Large intestine (tissue), 3 donors: Measurements from ENCODE around the gene LNX2. TPM values are rescaled to one million over a fixed set of nuclear protein-coding genes. Genes with fewer than 3 reads are reported as not detected.

Experiments used
- DNase-seq, 2 donors: peaks; one replicate each; pipeline versions ENCODE4 v3.0.0 to v3.0.0-alpha.2; 2013
- H3K27ac ChIP-seq: one replicate; pipeline ENCODE4 v1.5.1; 2013; ENCODE audit warnings: low read length
- H3K27me3 ChIP-seq: 2 replicates; pipeline ENCODE4 v1.6.1; 2013; ENCODE audit warnings: low read length; ENCODE audit not compliant: control insufficient read depth, insufficient read depth
- H3K36me3 ChIP-seq: 2 replicates; pipeline ENCODE4 v1.6.1; 2013; ENCODE audit warnings: low read length; ENCODE audit not compliant: control insufficient read depth, insufficient read depth
- H3K4me1 ChIP-seq: one replicate; pipeline ENCODE4 v1.6.1; 2013; ENCODE audit warnings: low read length; ENCODE audit not compliant: control insufficient read depth, insufficient read depth
- H3K4me3 ChIP-seq: one replicate; pipeline ENCODE4 v1.5.1; 2013; ENCODE audit warnings: low read length
- H3K9me3 ChIP-seq: one replicate; pipeline ENCODE4 v1.6.1; 2013; ENCODE audit warnings: mild to moderate bottlenecking, low read depth, low read length, moderate library complexity; ENCODE audit not compliant: control insufficient read depth
- WGBS: methylation state at CpG from one replicate; pipeline ENCODE4 v1.1.5; 2013; ENCODE audit warnings: low lambda C conversion rate; ENCODE audit not compliant: insufficient coverage; 5-methylcytosine and 5-hydroxymethylcytosine counted together
- polyA plus RNA-seq: library from polyadenylated mRNA; unstranded; fragments of 120-200 nt; gene quantifications from one replicate; pipeline ENCODE4 v1.2.1, GENCODE V29; 2013

The LNX2 gene
- polyA plus RNA-seq, 1 donor, result 25.3 TPM

- Histone ChIP-seq H3K4me1 (peaks cover 26% of the 10 kb centered on the region), H3K36me3 (peaks cover 8% of the 10 kb centered on the region), H3K27ac (peak overlapping the region; percentile 100), H3K4me3 (peak overlapping the region; percentile 92), H3K9me3 (no peaks in the 10 kb centered on the region), H3K27me3 (no peaks in the 10 kb centered on the region)
- WGBS, result 80% methylated on average over 1 of the region's 10 CpGs
- DNase-seq, result peak in 1 of 2 donors; percentile 53
These were observed 1.1 kb downstream of the LNX2 start for GRCh38 chr13:27619093-27619727.

- no peak overlapping the region for H3K27ac ChIP-seq
- no peak for DNase-seq
- peaks cover under 1% of the 10 kb centered on the region for H3K36me3 ChIP-seq
- no peaks in the 10 kb centered on the region for H3K9me3 ChIP-seq
- no peak overlapping the region for H3K4me3 ChIP-seq
- 25% methylated on average over 2 of the region's 3 CpGs for WGBS
- H3K4me1 ChIP-seq, result peaks cover 21% of the 10 kb centered on the region
- H3K27me3 ChIP-seq, result no peaks in the 10 kb centered on the region
These were observed 2.4 kb downstream of the LNX2 start for GRCh38 chr13:27617881-27618321.

GRCh38 chr13:27613628-27614027 is 6.7 kb downstream of the LNX2 start:
- peak overlapping the region; percentile 51 for H3K27ac ChIP-seq
- no peaks in the 10 kb centered on the region for H3K27me3 ChIP-seq
- H3K36me3 ChIP-seq, result no peaks in the 10 kb centered on the region
- no peaks in the 10 kb centered on the region for H3K9me3 ChIP-seq
- peaks cover 22% of the 10 kb centered on the region for H3K4me1 ChIP-seq
- peak in 1 of 2 donors; percentile 63 for DNase-seq
- H3K4me3 ChIP-seq, result no peak overlapping the region
- WGBS, result 28% methylated on average over 5 of the region's 7 CpGs

- 23% methylated on average over 2 of the region's 4 CpGs for WGBS
- no peak overlapping the region for H3K4me3 ChIP-seq
- peak; percentile 73 to 85 for DNase-seq
- H3K27me3 ChIP-seq, result no peaks in the 10 kb centered on the region
- H3K36me3 ChIP-seq, result no peaks in the 10 kb centered on the region
- H3K4me1 ChIP-seq, result peaks cover 14% of the 10 kb centered on the region
- H3K9me3 ChIP-seq, result no peaks in the 10 kb centered on the region
- peak overlapping the region; percentile 54 for H3K27ac ChIP-seq
These were observed 13.2 kb downstream of the LNX2 start for GRCh38 chr13:27607125-27607524.

GRCh38 chr13:27605610-27606200 is 14.6 kb downstream of the LNX2 start:
- WGBS, result no CpG with 5 or more reads among the region's 2 CpGs
- peak overlapping the region; percentile 57 for H3K27ac ChIP-seq

GRCh38 chr13:27605099-27605498 is 15.2 kb downstream of the LNX2 start:
- H3K27me3 ChIP-seq, result no peaks in the 10 kb centered on the region
- no peaks in the 10 kb centered on the region for H3K36me3 ChIP-seq
- peak overlapping the region; percentile 57 for H3K27ac ChIP-seq
- peaks cover 13% of the 10 kb centered on the region for H3K4me1 ChIP-seq
- WGBS, result no CpG with 5 or more reads among the region's 3 CpGs
- no peak overlapping the region for H3K4me3 ChIP-seq
- H3K9me3 ChIP-seq, result no peaks in the 10 kb centered on the region
- peak in 1 of 2 donors; percentile 34 for DNase-seq

More at GRCh38 chr13:27605610-27606200, 14.6 kb downstream of the LNX2 start:
- Histone ChIP-seq H3K27me3 (no peaks in the 10 kb centered on the region), H3K4me1 (peaks cover 13% of the 10 kb centered on the region), H3K9me3 (no peaks in the 10 kb centered on the region), H3K4me3 (no peak overlapping the region), H3K36me3 (no peaks in the 10 kb centered on the region)
- DNase-seq, result peak in 1 of 2 donors; percentile 71

GRCh38 chr13:27601803-27602202 is 18.5 kb downstream of the LNX2 start:
- peaks cover 8% of the 10 kb centered on the region for H3K4me1 ChIP-seq
- no peaks in the 10 kb centered on the region for H3K36me3 ChIP-seq
- H3K27ac ChIP-seq, result no peak overlapping the region
- no peak for DNase-seq
- WGBS, result no CpG with 5 or more reads among the region's 2 CpGs
- no peaks in the 10 kb centered on the region for H3K9me3 ChIP-seq
- H3K27me3 ChIP-seq, result no peaks in the 10 kb centered on the region
- no peak overlapping the region for H3K4me3 ChIP-seq

GRCh38 chr13:27601208-27601607 is 19.1 kb downstream of the LNX2 start:
- Histone ChIP-seq H3K27me3 (no peaks in the 10 kb centered on the region), H3K4me1 (peaks cover 8% of the 10 kb centered on the region), H3K4me3 (no peak overlapping the region), H3K27ac (no peak overlapping the region), H3K9me3 (no peaks in the 10 kb centered on the region), H3K36me3 (no peaks in the 10 kb centered on the region)
- no CpG with 5 or more reads among the region's 2 CpGs for WGBS
- DNase-seq, result no peak

- no peaks in the 10 kb centered on the region for H3K9me3 ChIP-seq
- no peak overlapping the region for H3K27ac ChIP-seq
- no peak for DNase-seq
- no CpG with 5 or more reads among the region's 1 CpG for WGBS
- no peaks in the 10 kb centered on the region for H3K27me3 ChIP-seq
- H3K36me3 ChIP-seq, result no peaks in the 10 kb centered on the region
- H3K4me1 ChIP-seq, result peaks cover 6% of the 10 kb centered on the region
- no peak overlapping the region for H3K4me3 ChIP-seq
These were observed 19.6 kb downstream of the LNX2 start for GRCh38 chr13:27600711-27601110.

GRCh38 chr13:27599845-27600553 is 20.3 kb downstream of the LNX2 start:
- peaks cover 7% of the 10 kb centered on the region for H3K4me1 ChIP-seq
- H3K27me3 ChIP-seq, result no peaks in the 10 kb centered on the region
- WGBS, result 92% methylated on average over 2 of the region's 5 CpGs
- H3K4me3 ChIP-seq, result no peak overlapping the region
- H3K9me3 ChIP-seq, result no peaks in the 10 kb centered on the region
- H3K27ac ChIP-seq, result no peak overlapping the region
- H3K36me3 ChIP-seq, result no peaks in the 10 kb centered on the region
- no peak for DNase-seq
